NT2/D1 (cell line): ENCODE data around the gene GNAQ.

ENCODE experiments used
- SUZ12 ChIP-seq: IDR thresholded peaks from 2 replicates; pipeline ENCODE4 v1.6.1; 2011; ENCODE audit not compliant: insufficient read length, insufficient read depth; ENCODE audit errors: extremely low read depth
- YY1 ChIP-seq: IDR thresholded peaks from 2 replicates; pipeline ENCODE4 v1.6.1; 2011; ENCODE audit not compliant: insufficient read length, insufficient read depth
- ZNF274 ChIP-seq: IDR thresholded peaks from 2 replicates; pipeline ENCODE4 v1.6.1; 2011; ENCODE audit warnings: mild to moderate bottlenecking, low read depth, low read length

GRCh38 chr9:78053627-78054026 is 22.0 kb upstream of the GNAQ start:
- no peak for TF ChIP-seq YY1
- no peak for TF ChIP-seq ZNF274
- no peak for TF ChIP-seq SUZ12
